ENCODE results near the gene HOXB9.

HOXB9 gene

DNA sequence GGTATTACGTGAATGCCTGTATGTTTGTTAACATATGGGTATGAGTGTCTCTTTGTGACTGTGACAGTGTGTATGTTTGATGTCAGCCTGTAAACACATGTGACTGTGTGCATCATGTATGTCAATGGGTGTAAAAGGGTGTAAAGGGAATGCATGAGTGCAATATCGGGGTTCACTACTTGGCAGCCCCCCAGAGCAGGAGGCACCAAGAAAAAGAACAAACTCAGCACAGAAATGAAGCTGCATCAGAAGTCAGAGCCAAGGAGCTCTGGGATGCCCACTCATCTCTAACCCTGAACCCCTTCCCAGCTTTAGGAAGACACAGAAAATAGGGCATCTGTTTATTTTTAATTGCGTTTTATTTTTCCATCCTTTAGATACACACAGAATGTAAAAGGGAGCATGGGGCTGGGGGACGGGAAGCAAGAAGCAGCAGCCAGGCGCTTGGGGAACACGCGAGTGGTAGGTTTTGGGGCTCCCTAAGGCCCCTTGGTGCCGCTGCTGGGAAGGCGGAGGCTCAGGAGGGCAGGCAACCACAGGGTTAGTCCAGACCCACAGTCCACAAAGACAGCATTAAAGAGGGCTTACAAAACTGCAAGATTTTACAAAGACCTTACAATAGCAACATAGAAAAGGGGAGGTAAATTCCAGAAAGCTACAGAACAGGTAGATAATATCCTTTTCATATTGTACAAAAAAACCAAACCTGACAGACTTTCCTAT is 19.1 kb downstream of the HOXB9 start:
- Histone ChIP-seq H3K36me3 (ENCODE audit: insufficient read depth, low read length) (no peaks in the 10 kb centered on the region), H3K4me3 (ENCODE audit: low read depth, low read length) (no peak overlapping the region), H3K79me2 (ENCODE audit: control insufficient read depth, insufficient read depth, low read length, unreplicated experiment) (no peaks in the 10 kb centered on the region), H3K4me1 (ENCODE audit: control insufficient read depth, insufficient read depth, low read length, unreplicated experiment) (no peaks in the 10 kb centered on the region), H3K27me3 (ENCODE audit: insufficient read depth, low read length) (peaks cover 98% of the 10 kb centered on the region), H2AFZ (ENCODE audit: low read length, unreplicated experiment) (no peak overlapping the region), H3K27ac (ENCODE audit: low read depth, low read length) (no peak overlapping the region)

DNA sequence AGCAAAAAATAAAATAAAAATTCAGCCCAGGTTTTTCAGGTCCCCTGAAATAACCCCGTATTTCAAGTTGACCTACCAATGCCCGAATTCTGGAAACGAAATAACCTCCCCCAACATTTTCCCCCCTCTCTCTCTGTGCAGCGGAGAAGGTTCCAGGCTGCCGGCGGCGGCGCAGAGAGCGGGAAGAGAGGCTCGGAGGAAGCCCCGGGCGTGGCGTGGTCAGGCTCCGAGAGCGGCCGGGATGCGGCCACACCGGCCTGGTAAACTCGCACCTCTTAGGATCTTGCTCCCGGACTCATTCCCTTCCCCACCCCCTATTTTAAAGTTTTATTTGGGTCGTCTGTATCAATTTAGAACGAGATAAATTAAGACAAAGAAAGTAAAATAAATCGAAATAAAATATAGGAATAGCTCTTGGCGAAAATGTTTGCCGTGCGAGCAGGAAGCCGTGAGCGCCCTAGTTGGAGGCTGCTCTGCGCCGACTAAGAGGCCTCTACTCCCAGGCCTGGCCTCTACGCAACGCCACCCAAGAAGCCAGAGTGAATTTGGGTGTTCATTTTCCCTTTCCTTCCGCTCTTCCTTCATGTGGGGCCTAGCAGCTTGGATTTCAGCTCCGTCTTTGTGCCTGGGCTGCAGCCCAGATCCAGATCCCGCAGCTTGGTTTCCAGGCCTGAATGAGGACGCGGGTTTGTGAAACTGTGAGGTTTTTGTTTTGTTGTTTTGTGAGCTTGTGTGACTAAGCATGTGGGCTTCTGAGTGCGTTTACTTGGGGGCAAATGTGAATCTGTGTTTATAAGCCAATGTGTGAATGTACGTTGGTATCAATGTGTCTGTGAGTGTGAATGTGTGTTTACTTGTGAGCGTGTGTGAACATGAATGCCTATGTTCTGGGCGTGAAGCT is 19.9 kb downstream of the HOXB9 start:
- H2AFZ ChIP-seq (ENCODE audit: low read length, unreplicated experiment) = no peak overlapping the region
- no peak overlapping the region for H3K4me3 ChIP-seq (ENCODE audit: low read depth, low read length)
- H3K27me3 ChIP-seq (ENCODE audit: insufficient read depth, low read length) = peaks cover 98% of the 10 kb centered on the region
- no peaks in the 10 kb centered on the region for H3K79me2 ChIP-seq (ENCODE audit: control insufficient read depth, insufficient read depth, low read length, unreplicated experiment)
- H3K36me3 ChIP-seq (ENCODE audit: insufficient read depth, low read length) = no peaks in the 10 kb centered on the region
- no peak overlapping the region for H3K27ac ChIP-seq (ENCODE audit: low read depth, low read length)
- H3K4me1 ChIP-seq (ENCODE audit: control insufficient read depth, insufficient read depth, low read length, unreplicated experiment) = no peaks in the 10 kb centered on the region

DNA sequence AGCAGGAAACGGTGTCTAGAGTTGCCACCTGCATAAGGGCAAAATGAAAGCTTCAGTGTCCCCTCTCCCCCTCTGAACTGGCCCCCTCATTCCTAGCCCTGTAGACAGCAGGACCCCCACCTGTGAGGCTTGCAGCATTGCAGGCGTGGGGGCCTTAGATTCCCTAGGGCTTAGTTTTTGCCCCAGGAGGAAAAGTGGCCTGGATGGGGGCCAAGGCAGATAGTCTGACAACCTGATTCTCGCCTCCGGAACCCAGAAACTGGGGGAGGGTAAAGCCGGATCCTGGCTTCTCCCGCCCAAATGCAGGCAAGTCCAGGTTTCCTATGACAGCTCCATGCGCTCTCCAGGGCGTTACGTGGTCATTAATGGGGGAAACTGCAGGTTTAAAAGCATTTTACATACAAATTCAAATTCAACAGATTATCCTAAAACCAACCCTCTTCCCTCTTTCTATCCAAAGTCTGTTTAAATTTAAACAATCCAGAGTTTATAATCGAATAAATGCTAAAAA is 20.7 kb downstream of the HOXB9 start:
- no peak overlapping the region for H3K27ac ChIP-seq (ENCODE audit: low read depth, low read length)
- H3K4me1 ChIP-seq (ENCODE audit: control insufficient read depth, insufficient read depth, low read length, unreplicated experiment) = no peaks in the 10 kb centered on the region
- H2AFZ ChIP-seq (ENCODE audit: low read length, unreplicated experiment) = no peak overlapping the region
- peaks cover 98% of the 10 kb centered on the region for H3K27me3 ChIP-seq (ENCODE audit: insufficient read depth, low read length)
- no peak overlapping the region for H3K4me3 ChIP-seq (ENCODE audit: low read depth, low read length)
- H3K79me2 ChIP-seq (ENCODE audit: control insufficient read depth, insufficient read depth, low read length, unreplicated experiment) = no peaks in the 10 kb centered on the region
- H3K36me3 ChIP-seq (ENCODE audit: insufficient read depth, low read length) = no peaks in the 10 kb centered on the region

DNA sequence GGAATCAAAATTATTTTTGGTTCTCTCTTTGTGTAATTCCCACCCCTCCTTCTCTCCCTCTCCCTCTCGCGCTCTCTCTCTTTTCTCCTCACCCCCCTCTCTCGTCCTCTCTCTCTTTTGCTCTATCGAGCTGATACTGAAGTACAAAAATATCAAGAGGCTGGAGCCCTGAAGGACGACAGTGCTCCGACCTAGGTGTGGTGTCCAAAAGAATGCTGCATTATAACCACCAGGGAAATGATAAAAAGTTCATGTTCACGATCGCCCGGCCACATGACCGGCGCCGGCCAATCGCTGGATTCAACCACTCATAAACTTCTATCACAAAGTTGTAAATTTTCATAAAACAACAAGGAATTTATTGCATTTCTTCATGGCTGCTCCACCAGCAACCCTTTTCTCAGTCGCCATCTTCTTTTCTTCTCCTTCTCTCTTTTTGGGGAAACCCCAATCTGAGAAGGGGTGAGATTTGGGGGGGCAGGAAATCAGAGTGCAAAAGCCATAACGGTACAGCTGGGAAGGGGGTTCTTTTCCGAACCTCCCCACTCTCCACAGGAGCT is 21.3 kb downstream of the HOXB9 start, which contains the start of gene HOXB6:
HOXB6 (minus strand) TSS at position 217 of the 560 bp plus-strand sequence. CDS start 6,836 bp downstream, outside the sequence.
- no peak within 1 kb of the TSS for H2AFZ ChIP-seq (ENCODE audit: low read length, unreplicated experiment)
- no peak within 1 kb of the TSS for H3K27ac ChIP-seq (ENCODE audit: low read depth, low read length)
- H3K4me3 ChIP-seq (ENCODE audit: low read depth, low read length) = no peak within 1 kb of the TSS
- H3K36me3 ChIP-seq (ENCODE audit: insufficient read depth, low read length) = no peaks in the 10 kb centered on the region
- H3K79me2 ChIP-seq (ENCODE audit: control insufficient read depth, insufficient read depth, low read length, unreplicated experiment) = no peaks in the 10 kb centered on the region
- peaks cover 98% of the 10 kb centered on the region for H3K27me3 ChIP-seq (ENCODE audit: insufficient read depth, low read length)
- no peaks in the 10 kb centered on the region for H3K4me1 ChIP-seq (ENCODE audit: control insufficient read depth, insufficient read depth, low read length, unreplicated experiment)

DNA sequence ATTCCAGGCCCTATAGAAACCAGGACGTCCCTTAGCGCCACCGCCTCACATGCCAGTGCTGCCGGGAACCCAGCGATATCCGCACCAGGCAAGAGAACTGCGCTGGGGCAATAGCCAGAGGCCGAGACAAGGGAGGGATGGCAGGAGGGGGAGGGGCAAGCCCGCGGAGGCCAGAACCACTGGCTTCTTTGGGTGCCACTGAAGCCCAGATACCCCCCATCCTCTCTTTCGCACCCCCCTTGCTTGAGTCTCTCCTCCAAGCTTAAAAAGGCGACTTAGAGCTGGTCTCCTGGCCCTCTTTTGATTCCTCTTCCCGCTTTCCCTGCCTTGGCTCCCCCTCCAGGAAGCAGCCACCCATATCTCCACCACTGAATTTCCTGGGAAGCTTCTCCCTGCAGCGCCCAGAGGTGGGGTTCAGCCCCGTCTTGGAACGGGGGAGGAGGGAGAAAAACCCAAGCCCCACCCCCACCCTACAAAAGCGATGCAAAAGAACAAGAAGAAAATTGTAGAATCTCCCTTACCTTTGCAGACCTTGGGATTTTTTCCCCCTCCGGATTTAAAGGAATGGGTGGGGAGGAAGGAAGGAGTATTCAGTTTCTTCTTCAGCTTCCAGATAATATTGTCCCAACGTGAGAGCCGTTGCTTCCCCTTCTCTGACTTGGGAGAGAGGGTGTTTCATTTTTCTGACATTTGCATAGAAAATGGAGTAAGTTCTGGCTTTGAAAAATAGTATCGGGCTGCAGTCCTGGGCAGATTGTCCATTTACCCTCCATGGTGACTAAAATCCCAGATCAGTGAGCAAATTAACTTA is 22.0 kb downstream of the HOXB9 start:
- peaks cover 98% of the 10 kb centered on the region for H3K27me3 ChIP-seq (ENCODE audit: insufficient read depth, low read length)
- H3K79me2 ChIP-seq (ENCODE audit: control insufficient read depth, insufficient read depth, low read length, unreplicated experiment) = no peaks in the 10 kb centered on the region
- no peak overlapping the region for H3K4me3 ChIP-seq (ENCODE audit: low read depth, low read length)
- no peak overlapping the region for H2AFZ ChIP-seq (ENCODE audit: low read length, unreplicated experiment)
- H3K4me1 ChIP-seq (ENCODE audit: control insufficient read depth, insufficient read depth, low read length, unreplicated experiment) = no peaks in the 10 kb centered on the region
- no peaks in the 10 kb centered on the region for H3K36me3 ChIP-seq (ENCODE audit: insufficient read depth, low read length)
- H3K27ac ChIP-seq (ENCODE audit: low read depth, low read length) = no peak overlapping the region

DNA sequence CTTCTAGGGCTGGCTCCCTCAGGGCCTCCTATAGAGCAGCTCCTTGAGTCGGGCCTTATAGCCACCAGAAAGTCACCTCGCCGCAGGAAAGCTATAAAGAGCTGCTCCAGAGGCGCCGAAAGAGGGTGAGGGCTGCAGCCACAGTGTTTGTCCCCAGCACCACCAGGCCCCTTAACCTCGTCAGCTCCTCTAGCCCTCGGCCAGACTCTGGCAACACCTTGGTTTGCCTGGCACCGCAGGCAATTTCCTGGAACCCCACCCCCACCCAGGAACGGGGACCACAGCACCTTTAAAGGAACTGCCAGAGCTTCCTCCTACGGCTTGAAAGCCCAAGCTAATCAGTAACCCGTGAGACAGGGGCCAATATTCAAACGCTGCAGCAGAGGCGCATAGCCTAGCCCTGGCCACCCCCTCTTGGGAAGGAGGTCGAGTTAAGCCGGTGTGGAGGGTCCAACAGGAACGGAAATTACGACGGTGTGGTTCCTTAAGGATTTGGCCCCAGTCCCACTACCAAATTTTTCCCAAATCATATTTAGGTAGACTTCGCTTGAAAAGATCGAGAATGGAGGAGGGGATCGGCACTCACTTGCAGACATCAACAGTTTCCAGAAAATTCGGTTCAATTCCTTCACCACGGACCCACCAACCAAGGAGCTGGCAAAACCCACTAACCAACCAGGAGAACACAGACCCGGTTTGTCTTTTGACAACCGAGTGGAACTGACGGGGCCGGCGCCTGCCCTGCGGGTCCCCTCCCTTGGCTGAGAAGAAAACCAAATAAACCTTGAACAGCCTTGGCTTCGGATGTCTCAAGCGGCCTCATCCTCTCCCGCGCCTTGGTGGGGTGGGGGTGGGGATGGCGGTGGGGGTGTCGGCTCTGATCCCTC is 24.4 kb downstream of the HOXB9 start:
- no peak overlapping the region for H3K27ac ChIP-seq (ENCODE audit: low read depth, low read length)
- no peaks in the 10 kb centered on the region for H3K79me2 ChIP-seq (ENCODE audit: control insufficient read depth, insufficient read depth, low read length, unreplicated experiment)

DNA sequence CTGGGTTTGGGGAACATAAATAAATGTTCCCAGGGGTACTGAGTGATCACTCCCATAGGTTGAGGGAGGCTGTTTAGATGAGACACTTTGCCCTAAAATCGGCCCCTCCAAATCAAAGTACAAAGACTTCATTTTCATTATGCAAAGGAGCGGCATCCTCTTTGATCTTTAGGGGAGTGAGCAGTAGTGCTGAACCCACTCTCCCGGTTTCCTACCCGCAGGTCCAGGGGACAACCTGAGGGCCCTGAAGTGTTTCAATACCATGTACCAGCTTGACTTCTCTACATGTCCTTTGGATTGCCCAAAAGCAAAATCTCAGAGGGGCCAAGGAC is 25.0 kb downstream of the HOXB9 start:
- H3K4me1 ChIP-seq (ENCODE audit: control insufficient read depth, insufficient read depth, low read length, unreplicated experiment) = no peaks in the 10 kb centered on the region
- peaks cover 100% of the 10 kb centered on the region for H3K27me3 ChIP-seq (ENCODE audit: insufficient read depth, low read length)
- no peaks in the 10 kb centered on the region for H3K36me3 ChIP-seq (ENCODE audit: insufficient read depth, low read length)
- no peak overlapping the region for H3K27ac ChIP-seq (ENCODE audit: low read depth, low read length)
- no peaks in the 10 kb centered on the region for H3K79me2 ChIP-seq (ENCODE audit: control insufficient read depth, insufficient read depth, low read length, unreplicated experiment)
- H2AFZ ChIP-seq (ENCODE audit: low read length, unreplicated experiment) = no peak overlapping the region
- H3K4me3 ChIP-seq (ENCODE audit: low read depth, low read length) = no peak overlapping the region

More for the DNA sequence above, 24.4 kb downstream of the HOXB9 start:
- Histone ChIP-seq H3K4me3 (ENCODE audit: low read depth, low read length) (no peak overlapping the region), H2AFZ (ENCODE audit: low read length, unreplicated experiment) (no peak overlapping the region), H3K4me1 (ENCODE audit: control insufficient read depth, insufficient read depth, low read length, unreplicated experiment) (no peaks in the 10 kb centered on the region), H3K36me3 (ENCODE audit: insufficient read depth, low read length) (no peaks in the 10 kb centered on the region), H3K27me3 (ENCODE audit: insufficient read depth, low read length) (peaks cover 100% of the 10 kb centered on the region)

DNA sequence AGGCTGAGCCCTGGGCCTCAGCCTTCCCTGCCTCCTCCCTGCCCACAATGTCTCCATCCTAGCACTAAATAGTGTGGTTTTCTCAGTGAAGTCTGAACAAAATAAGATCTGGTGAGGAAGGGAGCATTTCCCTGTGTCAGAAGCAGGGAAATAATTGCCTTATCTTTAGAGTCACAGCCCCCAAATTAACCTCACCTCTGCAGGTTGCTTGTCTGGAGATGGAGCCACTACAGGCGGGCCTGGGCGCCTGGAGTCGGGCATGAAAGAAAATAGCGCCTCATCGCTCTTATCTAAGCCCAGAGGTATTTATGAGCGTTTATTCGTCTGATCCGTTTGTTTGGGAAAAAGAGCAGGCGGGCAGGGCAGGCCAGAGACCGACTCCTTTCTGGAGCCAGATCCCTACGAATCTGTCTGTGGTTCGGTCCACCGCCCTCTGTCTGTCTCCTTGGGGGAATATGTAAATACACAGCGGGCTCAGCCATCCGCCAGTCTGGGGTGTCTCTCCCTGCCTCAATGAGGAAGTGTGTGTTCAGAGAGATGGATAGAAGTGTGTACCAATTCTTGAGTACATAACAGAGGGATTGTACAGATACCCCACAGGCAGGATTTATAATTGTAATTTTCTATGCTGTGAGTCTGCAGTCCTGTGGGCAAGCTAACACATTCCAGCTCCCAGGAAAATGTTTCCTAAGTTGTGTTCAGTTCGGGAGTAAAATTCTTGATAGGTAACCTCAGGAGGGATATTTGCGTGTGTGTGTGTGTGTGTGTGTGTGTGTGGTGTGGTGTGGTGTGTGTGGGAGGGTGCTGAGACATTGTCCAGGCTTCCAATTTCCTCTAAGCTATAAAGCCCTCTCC is 25.7 kb downstream of the HOXB9 start:
- Histone ChIP-seq H3K36me3 (ENCODE audit: insufficient read depth, low read length) (no peaks in the 10 kb centered on the region), H2AFZ (ENCODE audit: low read length, unreplicated experiment) (no peak overlapping the region), H3K4me1 (ENCODE audit: control insufficient read depth, insufficient read depth, low read length, unreplicated experiment) (no peaks in the 10 kb centered on the region), H3K27ac (ENCODE audit: low read depth, low read length) (no peak overlapping the region), H3K27me3 (ENCODE audit: insufficient read depth, low read length) (peaks cover 100% of the 10 kb centered on the region), H3K4me3 (ENCODE audit: low read depth, low read length) (no peak overlapping the region), H3K79me2 (ENCODE audit: control insufficient read depth, insufficient read depth, low read length, unreplicated experiment) (no peaks in the 10 kb centered on the region)

DNA sequence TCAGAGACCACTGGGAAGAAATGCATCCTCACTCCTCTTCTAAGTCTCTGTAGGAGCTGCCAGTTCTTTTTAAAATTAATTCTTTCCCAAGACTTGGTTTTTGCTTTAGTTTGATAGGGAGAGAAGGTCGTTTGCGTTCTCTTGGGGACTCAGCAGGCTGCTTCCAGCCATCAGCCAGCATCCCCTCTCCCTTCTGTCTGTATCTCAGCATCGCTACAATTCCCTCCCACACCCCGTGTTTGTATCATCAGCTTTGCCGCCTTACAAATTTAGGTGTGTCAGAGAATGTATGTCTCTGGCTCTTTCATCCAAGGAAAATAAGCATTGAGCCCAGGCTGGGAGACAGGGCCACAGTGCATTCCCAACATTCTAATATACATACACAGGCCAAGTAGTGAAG is 26.8 kb downstream of the HOXB9 start:
- Histone ChIP-seq H2AFZ (ENCODE audit: low read length, unreplicated experiment) (no peak overlapping the region), H3K36me3 (ENCODE audit: insufficient read depth, low read length) (no peaks in the 10 kb centered on the region), H3K4me3 (ENCODE audit: low read depth, low read length) (no peak overlapping the region), H3K27ac (ENCODE audit: low read depth, low read length) (no peak overlapping the region), H3K79me2 (ENCODE audit: control insufficient read depth, insufficient read depth, low read length, unreplicated experiment) (no peaks in the 10 kb centered on the region), H3K27me3 (ENCODE audit: insufficient read depth, low read length) (peaks cover 100% of the 10 kb centered on the region), H3K4me1 (ENCODE audit: control insufficient read depth, insufficient read depth, low read length, unreplicated experiment) (no peaks in the 10 kb centered on the region)

Data from ACC112 (cell line).